Measurements from ENCODE around the gene DPM1. TPM values are rescaled to one million over a fixed set of nuclear protein-coding genes. Genes with fewer than 3 reads are reported as not detected.

Gene DPM1
- total RNA-seq, 1 experiment from 2014 or later = 66.8 TPM

GRCh38 chr20:50913690-50914375 lies 44.5 kb downstream of the DPM1 start:
- no peak overlapping the region for H3K4me3 Mint-ChIP-seq (ENCODE audit: unreplicated experiment)
- no peaks in the 10 kb centered on the region for H3K27me3 Mint-ChIP-seq (ENCODE audit: insufficient read depth, unreplicated experiment)
- peak overlapping the region; percentile 6 for H3K27ac Mint-ChIP-seq (ENCODE audit: low read depth, unreplicated experiment)
- ChIA-PET CTCF (interaction anchor here (0.7 to 4.6 kb wide), 8 partner anchors 12 to 837 kb away, joined by 3 to 39 read pairs (median 4); partner anchors contain the start of genes DPM1 and MOCS3), POLR2A (interaction anchor here (0.6 to 6.5 kb wide), 8 partner anchors 14 to 485 kb away, joined by 3 to 87 read pairs (median 18); partner anchors contain the start of genes ADNP, BCAS4, DPM1 and MOCS3)
- H3K9me3 Mint-ChIP-seq (ENCODE audit: unreplicated experiment) = no peaks in the 10 kb centered on the region
- intact Hi-C loops (cut with micrococcal nuclease) = no loop called here
- peaks cover 35% of the 10 kb centered on the region for H3K36me3 Mint-ChIP-seq (ENCODE audit: insufficient read depth, unreplicated experiment)
- TF ChIP-seq CTCF (IDR thresholded peaks at IDR 0.05; ENCODE audit: unreplicated experiment) = no peak
- peak; percentile 68 for DNase-seq (ENCODE audit: unreplicated experiment)
- BruUV-seq (replicated peaks) = no TSS peak
- H3K4me1 Mint-ChIP-seq (ENCODE audit: insufficient read depth, unreplicated experiment) = peaks cover 57% of the 10 kb centered on the region

- no peak for DNase-seq (ENCODE audit: unreplicated experiment)
- Mint-ChIP-seq H3K4me3 (ENCODE audit: unreplicated experiment) (no peak overlapping the region), H3K36me3 (ENCODE audit: insufficient read depth, unreplicated experiment) (peaks cover 41% of the 10 kb centered on the region), H3K9me3 (ENCODE audit: unreplicated experiment) (no peaks in the 10 kb centered on the region), H3K27me3 (ENCODE audit: insufficient read depth, unreplicated experiment) (no peaks in the 10 kb centered on the region), H3K27ac (ENCODE audit: low read depth, unreplicated experiment) (peak overlapping the region; percentile 51), H3K4me1 (ENCODE audit: insufficient read depth, unreplicated experiment) (peaks cover 39% of the 10 kb centered on the region)
- TF ChIP-seq CTCF (IDR thresholded peaks at IDR 0.05; ENCODE audit: unreplicated experiment) = no peak
- ChIA-PET CTCF (interaction anchor here (0.6 to 1.8 kb wide), 6 partner anchors 12 to 277 kb away, joined by 3 to 11 read pairs (median 4); no protein-coding TSS in a partner anchor), POLR2A (interaction anchor here (0.7 to 6.5 kb wide), 8 partner anchors 8 to 116 kb away, joined by 3 to 87 read pairs (median 6); partner anchors contain the start of genes ADNP and BCAS4)
- no TSS peak for BruUV-seq (replicated peaks)
- intact Hi-C loops (cut with micrococcal nuclease) = no loop called here
Observed at GRCh38 chr20:50911716-50912115, 46.6 kb downstream of the DPM1 start.

GRCh38 chr20:50911030-50911429 lies 47.3 kb downstream of the DPM1 start:
- Mint-ChIP-seq H3K4me1 (ENCODE audit: insufficient read depth, unreplicated experiment) (peaks cover 32% of the 10 kb centered on the region), H3K27me3 (ENCODE audit: insufficient read depth, unreplicated experiment) (no peaks in the 10 kb centered on the region), H3K27ac (ENCODE audit: low read depth, unreplicated experiment) (peak overlapping the region; percentile 51), H3K4me3 (ENCODE audit: unreplicated experiment) (no peak overlapping the region), H3K9me3 (ENCODE audit: unreplicated experiment) (no peaks in the 10 kb centered on the region), H3K36me3 (ENCODE audit: insufficient read depth, unreplicated experiment) (peaks cover 38% of the 10 kb centered on the region)
- POLR2A ChIA-PET = interaction anchor here (0.7 to 2.1 kb wide), 7 partner anchors 9 to 116 kb away, joined by 3 to 10 read pairs (median 6); partner anchors contain the start of gene BCAS4
- TF ChIP-seq CTCF (IDR thresholded peaks at IDR 0.05; ENCODE audit: unreplicated experiment) = no peak
- intact Hi-C loops (cut with micrococcal nuclease) = no loop called here
- CTCF ChIA-PET = interaction anchor here (0.7 to 1.8 kb wide), 5 partner anchors 13 to 276 kb away, joined by 3 to 11 read pairs (median 3); no protein-coding TSS in a partner anchor
- no TSS peak for BruUV-seq (replicated peaks)
- no peak for DNase-seq (ENCODE audit: unreplicated experiment)

GRCh38 chr20:50909413-50909812 lies 48.9 kb downstream of the DPM1 start:
- CTCF ChIA-PET = interaction anchor here (1.2 to 1.8 kb wide), 4 partner anchors 12 to 115 kb away, joined by 3 to 10 read pairs (median 4); partner anchors contain the start of gene BCAS4
- H3K9me3 Mint-ChIP-seq (ENCODE audit: unreplicated experiment) = no peaks in the 10 kb centered on the region
- H3K4me3 Mint-ChIP-seq (ENCODE audit: unreplicated experiment) = no peak overlapping the region
- H3K27me3 Mint-ChIP-seq (ENCODE audit: insufficient read depth, unreplicated experiment) = no peaks in the 10 kb centered on the region
- BruUV-seq (replicated peaks) = no TSS peak
- intact Hi-C loops (cut with micrococcal nuclease) = no loop called here
- no peak overlapping the region for H3K27ac Mint-ChIP-seq (ENCODE audit: low read depth, unreplicated experiment)
- POLR2A ChIA-PET = interaction anchor here (0.6 to 1.8 kb wide), 5 partner anchors 11 to 716 kb away, joined by 3 to 7 read pairs (median 4); partner anchors contain the start of gene ADNP
- TF ChIP-seq CTCF (IDR thresholded peaks at IDR 0.05; ENCODE audit: unreplicated experiment) = no peak
- H3K36me3 Mint-ChIP-seq (ENCODE audit: insufficient read depth, unreplicated experiment) = peaks cover 54% of the 10 kb centered on the region
- no peak for DNase-seq (ENCODE audit: unreplicated experiment)
- H3K4me1 Mint-ChIP-seq (ENCODE audit: insufficient read depth, unreplicated experiment) = peaks cover 29% of the 10 kb centered on the region

Data from MCF 10A (cell line).